Lung (tissue), 12 donors: ENCODE data around the gene EEF1A2. TPM values are rescaled to one million over a fixed set of nuclear protein-coding genes. Genes with fewer than 3 reads are reported as not detected.

Experiments
- ATAC-seq: fragments of 200-7000 bp; cut with Tn5 transposase; one replicate; pipeline ENCODE4 v1.9.1; 2020; ENCODE audit warnings: moderate number of reproducible peaks; ENCODE audit not compliant: insufficient read depth, low FRiP score
- DNase-seq, 3 donors: peaks; one replicate each; pipeline ENCODE4 v3.0.0-alpha.2; 2013 to 2017
- H3K27ac ChIP-seq, 2 donors: one replicate each; pipeline ENCODE4 v1.5.1; 2013; ENCODE audit warnings: mild to moderate bottlenecking in 2 of 2, moderate library complexity in 2 of 2, control low read depth in 1 of 2, inconsistent platforms in 1 of 2, low read depth in 1 of 2, low read length in 1 of 2
- H3K27me3 ChIP-seq, 3 donors: one replicate each; pipeline ENCODE4 v1.5.1; 2013; ENCODE audit warnings: low read length in 2 of 3; ENCODE audit not compliant: control insufficient read depth in 3 of 3, insufficient read depth in 3 of 3
- H3K36me3 ChIP-seq, 4 donors: one replicate each; pipeline ENCODE4 v1.5.1; 2013; ENCODE audit warnings: low read length in 4 of 4, mild to moderate bottlenecking in 1 of 4, moderate library complexity in 1 of 4; ENCODE audit not compliant: control insufficient read depth in 4 of 4, insufficient read depth in 4 of 4
- H3K4me1 ChIP-seq, 5 donors: one replicate each; pipeline ENCODE4 v1.5.1; 2013; ENCODE audit warnings: low read length in 5 of 5, mild to moderate bottlenecking in 2 of 5, moderate library complexity in 1 of 5; ENCODE audit not compliant: control insufficient read depth in 5 of 5, insufficient read depth in 5 of 5
- H3K4me3 ChIP-seq: one replicate; pipeline ENCODE4 v1.5.1; 2013; ENCODE audit warnings: mild to moderate bottlenecking, control low read depth, moderate library complexity
- H3K9ac ChIP-seq, 2 donors: one replicate each; pipeline ENCODE4 v1.5.1; 2013; ENCODE audit warnings: low read length in 2 of 2, control low read depth in 1 of 2; ENCODE audit not compliant: insufficient read depth in 1 of 2
- H3K9me3 ChIP-seq, 4 donors: one replicate each; pipeline ENCODE4 v1.5.1; 2013; ENCODE audit warnings: low read length in 3 of 4, mild to moderate bottlenecking in 1 of 4, moderate library complexity in 1 of 4; ENCODE audit not compliant: control insufficient read depth in 4 of 4, insufficient read depth in 3 of 4
- whole genome bisulfite sequencing, 2 donors: extraction: QIAGEN DNeasy Blood & Tissue Kit; methylation state at CpG; one replicate each; pipeline ENCODE4 v1.1.7; 2013; 5-methylcytosine and 5-hydroxymethylcytosine counted together
- polyA plus RNA-seq, 2 donors: library from polyadenylated mRNA; stranded (reverse); fragments of 200-250 nt; gene quantifications; one replicate each; pipeline ENCODE4 v1.2.1, GENCODE V29; 2013
- total RNA-seq, 2 donors: library from RNA; depleted of rRNA in 1 of 2; stranded (reverse); fragments of >200 nt in 1 of 2; gene quantifications; one replicate each; pipeline ENCODE4 v1.2.1, GENCODE V29; 2014 to 2021
- TF ChIP-seq, protein P1 (sequence below): IDR thresholded peaks from 2 replicates; pipeline ENCODE4 v1.5.1; 2012; ENCODE audit warnings: mild to moderate bottlenecking; ENCODE audit errors: control extremely low read depth, extremely low read depth
- donor health status: control.
- donor health status: control.
- donor health status: Bipolar disorder and iron deficiency.
- donor health status: healthy.
- donor health status: DM: yes; HTN: yes; CAD: no.

Gene EEF1A2
- total and polyA plus RNA-seq, 4 donors, result 0.47 to 1.9 (median 1.0) TPM

DNA sequence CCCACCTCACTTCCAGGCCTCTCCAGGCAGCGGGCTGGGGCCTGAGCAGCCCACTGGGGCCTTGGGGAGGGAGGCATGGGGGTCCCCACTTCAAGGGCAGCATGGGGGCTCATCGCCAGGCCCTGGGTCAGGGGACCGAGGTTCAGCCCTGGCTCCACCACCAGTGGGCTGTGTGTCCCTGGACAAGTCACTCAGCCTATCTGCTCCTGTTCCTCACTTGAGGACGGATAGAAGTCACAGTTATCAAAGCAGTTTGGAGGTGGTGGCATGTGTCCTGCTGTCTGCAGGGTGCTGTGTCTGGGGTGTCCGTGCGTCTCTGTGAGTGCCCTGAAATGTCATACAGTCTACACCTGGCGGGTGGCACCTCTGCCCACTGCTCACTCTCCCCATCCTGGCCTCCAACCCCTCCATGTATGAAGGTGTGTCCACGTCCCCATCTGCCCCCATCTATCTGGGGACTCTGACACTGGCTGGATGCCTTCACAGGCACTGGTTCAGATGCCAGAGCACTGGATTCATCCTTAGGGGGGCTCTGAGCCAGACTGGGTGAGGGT lies 3.6 kb downstream of the EEF1A2 start:
- no peak for DNase-seq

GRCh38 chr20:63494420-63495166 lies 4.3 kb downstream of the EEF1A2 start:
- 82 to 91% methylated on average over 46 to 51 of the region's 51 CpGs for WGBS, 2 donors
- H3K9ac ChIP-seq, result no peak overlapping the region
- no peak overlapping the region for H3K27ac ChIP-seq
- ATAC-seq, result no peak
- no peak overlapping the region for H3K4me3 ChIP-seq
- no peaks in the 10 kb centered on the region for H3K9me3 ChIP-seq
- H3K27me3 ChIP-seq, result peaks cover 7 to 36% (median 16%) of the 10 kb centered on the region in 3 donors
- H3K36me3 ChIP-seq, result no peaks in the 10 kb centered on the region
- TF ChIP-seq, protein P1, sequence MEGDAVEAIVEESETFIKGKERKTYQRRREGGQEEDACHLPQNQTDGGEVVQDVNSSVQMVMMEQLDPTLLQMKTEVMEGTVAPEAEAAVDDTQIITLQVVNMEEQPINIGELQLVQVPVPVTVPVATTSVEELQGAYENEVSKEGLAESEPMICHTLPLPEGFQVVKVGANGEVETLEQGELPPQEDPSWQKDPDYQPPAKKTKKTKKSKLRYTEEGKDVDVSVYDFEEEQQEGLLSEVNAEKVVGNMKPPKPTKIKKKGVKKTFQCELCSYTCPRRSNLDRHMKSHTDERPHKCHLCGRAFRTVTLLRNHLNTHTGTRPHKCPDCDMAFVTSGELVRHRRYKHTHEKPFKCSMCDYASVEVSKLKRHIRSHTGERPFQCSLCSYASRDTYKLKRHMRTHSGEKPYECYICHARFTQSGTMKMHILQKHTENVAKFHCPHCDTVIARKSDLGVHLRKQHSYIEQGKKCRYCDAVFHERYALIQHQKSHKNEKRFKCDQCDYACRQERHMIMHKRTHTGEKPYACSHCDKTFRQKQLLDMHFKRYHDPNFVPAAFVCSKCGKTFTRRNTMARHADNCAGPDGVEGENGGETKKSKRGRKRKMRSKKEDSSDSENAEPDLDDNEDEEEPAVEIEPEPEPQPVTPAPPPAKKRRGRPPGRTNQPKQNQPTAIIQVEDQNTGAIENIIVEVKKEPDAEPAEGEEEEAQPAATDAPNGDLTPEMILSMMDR, result no peak
- peaks cover 0 to 7% (median 2%) of the 10 kb centered on the region in 5 donors for H3K4me1 ChIP-seq
- DNase-seq, result no peak

More for the DNA sequence above, 3.6 kb downstream of the EEF1A2 start:
- Histone ChIP-seq H3K9me3 (no peaks in the 10 kb centered on the region), H3K27ac (no peak overlapping the region), H3K4me3 (no peak overlapping the region), H3K4me1 (peaks cover 0 to 8% (median 2%) of the 10 kb centered on the region in 5 donors), H3K9ac (no peak overlapping the region), H3K27me3 (peaks cover 11 to 42% (median 18%) of the 10 kb centered on the region in 3 donors), H3K36me3 (no peaks in the 10 kb centered on the region)
- ATAC-seq, result no peak
- 84 to 91% methylated on average over 8 of the region's 8 CpGs for WGBS, 2 donors
- TF ChIP-seq, protein P1, result no peak

GRCh38 chr20:63494084-63494419 lies 4.8 kb downstream of the EEF1A2 start:
- ATAC-seq (no peak), DNase-seq (no peak)
- H3K9ac ChIP-seq, result no peak overlapping the region
- no peaks in the 10 kb centered on the region for H3K9me3 ChIP-seq
- peaks cover 0 to 5% (median 0%) of the 10 kb centered on the region in 5 donors for H3K4me1 ChIP-seq
- peaks cover 7 to 37% (median 17%) of the 10 kb centered on the region in 3 donors for H3K27me3 ChIP-seq
- no peak overlapping the region for H3K4me3 ChIP-seq
- H3K36me3 ChIP-seq, result no peaks in the 10 kb centered on the region
- TF ChIP-seq, protein P1, result no peak
- H3K27ac ChIP-seq, result no peak overlapping the region
- 82 to 93% methylated on average over 7 of the region's 7 CpGs for WGBS, 2 donors
